Vagina (tissue), 2 donors: ENCODE results near the gene GRK5. TPM values are rescaled to one million over a fixed set of nuclear protein-coding genes. Genes with fewer than 3 reads are reported as not detected.

Source experiments
- DNase-seq, 2 donors: peaks; one replicate each; pipeline ENCODE4 v3.0.0-alpha.2; 2017; ENCODE audit errors: extremely low spot score in 2 of 2
- H3K27ac ChIP-seq: fragments of 200-600 bp; sonication (generic); one replicate; pipeline ENCODE4 v1.5.1; 2019
- H3K27me3 ChIP-seq: fragments of 200-600 bp; sonication (generic); one replicate; pipeline ENCODE4 v1.5.1; 2019
- H3K36me3 ChIP-seq, 2 donors: fragments of 200-600 bp; sonication (generic); one replicate each; pipeline ENCODE4 v1.5.1; 2017 to 2019
- H3K4me1 ChIP-seq: fragments of 200-600 bp; sonication (generic); one replicate; pipeline ENCODE4 v1.5.1; 2019
- H3K4me3 ChIP-seq, 2 donors: fragments of 200-600 bp; sonication (generic); 1 replicate in 1 of 2; 2 replicates in 1 of 2; pipeline ENCODE4 v1.5.1; 2016 to 2019
- H3K9me3 ChIP-seq: fragments of 200-600 bp; sonication (generic); one replicate; pipeline ENCODE4 v1.5.1; 2019
- CTCF ChIP-seq, 3 experiments: fragments of 450-650 bp in 2 of 3; fragments of 200-600 bp in 1 of 3; sonication (generic) in 1 of 3; IDR thresholded peaks; one replicate each; pipeline ENCODE4 v1.5.1; 2017 to 2019; ENCODE audit warnings: antibody characterized with exemption in 3 of 3, mild to moderate bottlenecking in 2 of 3, moderate library complexity in 2 of 3
- POLR2A ChIP-seq, 2 donors: fragments of 450-650 bp; IDR thresholded peaks; one replicate each; pipeline ENCODE4 v1.6.1; 2017; ENCODE audit warnings: antibody characterized with exemption in 2 of 2, mild to moderate bottlenecking in 2 of 2, moderate library complexity in 2 of 2
- POLR2AphosphoS5 ChIP-seq, 2 donors: sonication (generic); formaldehyde crosslinking; IDR thresholded peaks; one replicate each; pipeline ENCODE4 v1.9.0; 2017; ENCODE audit warnings: antibody characterized with exemption in 2 of 2, mild to moderate bottlenecking in 2 of 2, low read depth in 1 of 2; ENCODE audit not compliant: insufficient read depth in 1 of 2
- intact Hi-C: fragments of 100-400 bp; cut with DNase I; formaldehyde crosslinking; loops from one replicate; pipeline ENCODE4 v1.15.1; 2023
- total RNA-seq: library from RNA; depleted of rRNA; stranded (reverse); fragments of >200 nt; gene quantifications from one replicate; pipeline ENCODE4 v1.2.3, GENCODE V29; 2016

GRK5 gene
- total RNA-seq, 1 donor from 2014 or later, result 16.5 TPM

DNA sequence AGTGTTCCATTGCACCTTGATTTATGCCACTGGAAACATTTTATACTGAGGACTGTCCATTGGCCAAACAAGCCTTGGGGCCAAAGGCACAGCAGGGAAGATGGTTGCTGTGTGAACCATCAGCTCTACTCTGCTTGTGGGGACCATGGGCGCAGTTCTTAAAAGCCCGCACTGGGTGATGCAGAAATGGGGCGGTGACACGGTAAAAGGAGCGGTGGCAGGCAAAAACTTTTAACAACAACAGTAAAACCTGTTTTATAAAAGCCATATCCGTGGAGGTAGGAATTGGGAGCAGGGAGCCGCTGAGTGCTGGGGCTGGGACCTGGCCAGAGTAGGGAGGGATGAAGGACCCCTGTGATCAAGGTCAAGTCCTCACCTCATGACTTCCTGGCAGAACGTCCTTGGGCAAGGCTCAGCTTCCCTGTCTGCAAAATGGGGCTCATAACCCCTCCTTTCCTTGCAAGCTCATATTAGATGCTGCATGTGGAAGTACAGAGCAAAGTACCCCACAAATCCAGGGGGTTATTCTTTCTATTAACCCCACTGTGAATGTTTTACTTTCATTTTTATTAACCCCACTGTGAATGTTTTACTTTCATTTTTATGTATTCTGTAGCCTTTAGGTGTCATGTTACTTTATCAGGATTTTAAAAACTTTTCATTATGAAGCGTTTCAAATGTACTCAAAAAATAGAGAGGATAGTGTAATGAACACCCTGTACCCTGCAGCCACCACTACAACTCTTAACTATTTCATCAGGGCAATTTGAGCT lies 78.3 kb downstream of the GRK5 start:
- intact Hi-C loops, result loop anchor here (10.0 kb wide), 1 partner anchor 119 kb away; no protein-coding TSS in a partner anchor
- Histone ChIP-seq H3K27ac (no peak overlapping the region), H3K9me3 (no peaks in the 10 kb centered on the region)

GRCh38 chr10:119286516-119286915 lies 79.1 kb downstream of the GRK5 start:
- peaks cover 84% of the 10 kb centered on the region for H3K4me1 ChIP-seq
- no peak for DNase-seq
- H3K4me3 ChIP-seq, result no peak overlapping the region
- H3K27me3 ChIP-seq, result no peaks in the 10 kb centered on the region
- intact Hi-C loops, result loop anchor here (10.0 kb wide), 1 partner anchor 118 kb away; no protein-coding TSS in a partner anchor
- no peak for TF ChIP-seq POLR2A (IDR thresholded peaks at IDR 0.05)
- TF ChIP-seq CTCF (IDR thresholded peaks at IDR 0.05), result no peak
- no peak for TF ChIP-seq POLR2AphosphoS5 (IDR thresholded peaks at IDR 0.05; ENCODE audit: insufficient read depth in 1 of 2, low read depth in 1 of 2)
- no peak overlapping the region for H3K27ac ChIP-seq
- H3K9me3 ChIP-seq, result no peaks in the 10 kb centered on the region
- no peaks in the 10 kb centered on the region for H3K36me3 ChIP-seq

More for the DNA sequence above, 78.3 kb downstream of the GRK5 start:
- Histone ChIP-seq H3K4me3 (no peak overlapping the region), H3K27me3 (no peaks in the 10 kb centered on the region), H3K36me3 (no peaks in the 10 kb centered on the region), H3K4me1 (peaks cover 86% of the 10 kb centered on the region)
- DNase-seq, result no peak
- TF ChIP-seq CTCF (IDR thresholded peaks at IDR 0.05) (no peak), POLR2AphosphoS5 (IDR thresholded peaks at IDR 0.05; ENCODE audit: insufficient read depth in 1 of 2, low read depth in 1 of 2) (no peak), POLR2A (IDR thresholded peaks at IDR 0.05) (no peak)

GRCh38 chr10:119286983-119287633 lies 79.7 kb downstream of the GRK5 start:
- intact Hi-C loops, result loop anchor here (10.0 kb wide), 1 partner anchor 118 kb away; no protein-coding TSS in a partner anchor
- H3K9me3 ChIP-seq, result no peaks in the 10 kb centered on the region
- H3K27ac ChIP-seq, result no peak overlapping the region
- H3K36me3 ChIP-seq, result no peaks in the 10 kb centered on the region
- no peaks in the 10 kb centered on the region for H3K27me3 ChIP-seq
- H3K4me1 ChIP-seq, result peaks cover 78% of the 10 kb centered on the region
- no peak overlapping the region for H3K4me3 ChIP-seq
- TF ChIP-seq POLR2AphosphoS5 (IDR thresholded peaks at IDR 0.05; ENCODE audit: insufficient read depth in 1 of 2, low read depth in 1 of 2) (no peak), POLR2A (IDR thresholded peaks at IDR 0.05) (no peak), CTCF (IDR thresholded peaks at IDR 0.05) (no peak)
- DNase-seq, result no peak

DNA sequence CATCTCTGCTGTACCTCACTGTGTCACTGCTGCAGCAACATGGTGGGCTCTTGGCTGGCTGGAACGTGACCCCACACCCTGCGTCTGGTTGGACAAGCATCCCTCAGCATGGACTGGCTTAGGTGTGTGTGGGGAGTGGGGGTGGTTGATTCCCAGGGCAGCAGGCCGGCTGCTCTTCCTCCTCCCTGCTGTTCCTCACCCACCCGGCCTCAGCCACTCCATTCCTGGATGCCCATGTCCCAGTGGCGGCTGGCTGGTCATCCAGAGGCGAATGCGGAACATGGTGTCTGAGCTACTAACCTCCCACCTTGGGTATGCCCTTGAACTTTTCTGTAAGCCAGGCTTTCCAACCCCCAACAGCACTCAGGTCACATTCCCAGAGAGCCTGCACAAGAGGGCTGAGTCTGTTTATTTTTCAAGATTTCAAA lies 81.2 kb downstream of the GRK5 start:
- Histone ChIP-seq H3K4me1 (peaks cover 66% of the 10 kb centered on the region), H3K36me3 (no peaks in the 10 kb centered on the region), H3K27me3 (no peaks in the 10 kb centered on the region), H3K9me3 (no peaks in the 10 kb centered on the region), H3K4me3 (no peak overlapping the region), H3K27ac (peak overlapping the region; percentile 46)
- intact Hi-C loops, result loop anchor here (10.0 kb wide), 1 partner anchor 116 kb away; no protein-coding TSS in a partner anchor
- no peak for DNase-seq
- TF ChIP-seq POLR2A (IDR thresholded peaks at IDR 0.05) (no peak), CTCF (IDR thresholded peaks at IDR 0.05) (no peak), POLR2AphosphoS5 (IDR thresholded peaks at IDR 0.05; ENCODE audit: insufficient read depth in 1 of 2, low read depth in 1 of 2) (no peak)
